ENCODE data around the gene VGLL4.

DNA sequence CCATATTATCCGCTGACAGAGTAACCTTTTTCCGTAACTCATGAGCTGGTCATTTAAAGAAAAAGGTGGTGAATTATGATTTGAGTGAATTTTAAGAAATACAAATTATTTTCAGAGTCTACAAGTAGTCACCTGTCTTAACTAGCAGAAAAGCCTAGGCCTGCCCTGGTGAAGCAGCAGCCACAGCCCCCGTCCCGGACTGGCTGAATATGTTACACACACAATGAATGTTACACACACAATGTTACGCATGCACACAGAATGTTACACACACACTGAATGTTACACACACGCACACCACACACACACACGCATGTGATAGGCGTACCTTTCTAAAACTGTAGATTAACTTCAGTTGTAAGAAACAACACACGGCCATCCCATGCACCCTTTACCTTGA, 77.8 kb downstream of the VGLL4 start:
- TF ChIP-seq, protein P1, sequence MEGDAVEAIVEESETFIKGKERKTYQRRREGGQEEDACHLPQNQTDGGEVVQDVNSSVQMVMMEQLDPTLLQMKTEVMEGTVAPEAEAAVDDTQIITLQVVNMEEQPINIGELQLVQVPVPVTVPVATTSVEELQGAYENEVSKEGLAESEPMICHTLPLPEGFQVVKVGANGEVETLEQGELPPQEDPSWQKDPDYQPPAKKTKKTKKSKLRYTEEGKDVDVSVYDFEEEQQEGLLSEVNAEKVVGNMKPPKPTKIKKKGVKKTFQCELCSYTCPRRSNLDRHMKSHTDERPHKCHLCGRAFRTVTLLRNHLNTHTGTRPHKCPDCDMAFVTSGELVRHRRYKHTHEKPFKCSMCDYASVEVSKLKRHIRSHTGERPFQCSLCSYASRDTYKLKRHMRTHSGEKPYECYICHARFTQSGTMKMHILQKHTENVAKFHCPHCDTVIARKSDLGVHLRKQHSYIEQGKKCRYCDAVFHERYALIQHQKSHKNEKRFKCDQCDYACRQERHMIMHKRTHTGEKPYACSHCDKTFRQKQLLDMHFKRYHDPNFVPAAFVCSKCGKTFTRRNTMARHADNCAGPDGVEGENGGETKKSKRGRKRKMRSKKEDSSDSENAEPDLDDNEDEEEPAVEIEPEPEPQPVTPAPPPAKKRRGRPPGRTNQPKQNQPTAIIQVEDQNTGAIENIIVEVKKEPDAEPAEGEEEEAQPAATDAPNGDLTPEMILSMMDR (IDR thresholded peaks at IDR 0.05): no peak
- TF ChIP-seq POLR2A (IDR thresholded peaks at IDR 0.05) (no peak), POLR2AphosphoS5 (IDR thresholded peaks at IDR 0.05) (no peak)

All from gastroesophageal sphincter (tissue), 3 donors.